ENCODE measurements around the gene ADGRV1.
"Not testable (repeated sequence)": the region's sequence is repeated elsewhere in the genome, so short reads cannot be mapped to it uniquely, and the experiment has no call there.

Gene ADGRV1

DNA sequence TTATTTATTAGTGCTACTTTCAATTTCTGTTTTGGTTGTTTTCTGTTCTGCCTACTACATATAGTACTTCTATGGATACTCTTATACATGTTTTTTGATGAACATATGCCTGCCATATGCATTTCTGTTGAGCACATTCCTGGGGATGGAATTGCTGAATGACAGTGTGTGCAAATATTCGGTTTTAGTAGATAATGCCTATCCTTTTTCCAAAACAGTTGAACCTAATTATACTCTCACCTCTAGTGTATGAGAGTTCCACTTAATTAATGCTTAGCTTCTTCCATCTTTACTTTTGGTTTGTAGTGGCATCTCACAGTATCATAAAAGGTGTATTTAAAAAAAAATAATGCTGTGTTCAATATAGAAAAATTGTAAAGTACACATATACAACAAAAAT lies 96.8 kb downstream of the ADGRV1 start:
- DNase-seq (ENCODE audit: low read depth in 3 of 3) = no peak

DNA sequence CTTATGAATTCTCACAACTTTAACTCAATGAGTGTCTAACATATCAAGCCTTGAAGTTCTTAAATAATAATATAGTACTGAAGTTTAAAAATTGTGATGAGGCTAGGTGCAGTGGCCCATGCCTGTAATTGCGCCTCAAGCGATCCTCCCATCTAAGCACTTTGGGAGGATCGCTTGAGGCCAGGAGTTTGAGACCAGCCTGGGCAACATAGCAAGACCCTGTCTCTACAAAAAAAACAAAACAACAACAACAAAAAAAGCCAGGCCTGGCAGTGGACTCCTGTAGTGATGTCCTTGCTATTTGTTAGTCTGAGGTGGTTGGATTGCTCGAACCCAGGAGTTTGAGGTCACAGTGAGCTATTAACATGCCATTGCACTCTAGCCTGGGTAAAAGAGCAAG lies 98.4 kb downstream of the ADGRV1 start:
- no peak for DNase-seq (ENCODE audit: low read depth in 3 of 3)

DNA sequence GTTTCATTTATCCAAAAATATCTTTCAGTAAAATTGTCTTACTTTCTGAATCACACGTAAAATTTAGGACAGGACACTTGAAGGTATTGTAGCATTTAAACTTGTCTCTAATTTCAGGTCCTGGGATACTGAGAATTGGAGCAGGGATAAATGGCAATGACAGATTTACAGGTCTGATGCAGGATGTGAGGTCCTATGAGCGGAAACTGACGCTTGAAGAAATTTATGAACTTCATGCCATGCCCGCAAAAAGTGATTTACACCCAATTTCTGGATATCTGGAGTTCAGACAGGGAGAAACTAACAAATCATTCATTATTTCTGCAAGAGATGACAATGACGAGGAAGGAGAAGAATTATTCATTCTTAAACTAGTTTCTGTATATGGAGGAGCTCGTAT lies 99.2 kb downstream of the ADGRV1 start:
- no peak for DNase-seq (ENCODE audit: low read depth in 3 of 3)

DNA sequence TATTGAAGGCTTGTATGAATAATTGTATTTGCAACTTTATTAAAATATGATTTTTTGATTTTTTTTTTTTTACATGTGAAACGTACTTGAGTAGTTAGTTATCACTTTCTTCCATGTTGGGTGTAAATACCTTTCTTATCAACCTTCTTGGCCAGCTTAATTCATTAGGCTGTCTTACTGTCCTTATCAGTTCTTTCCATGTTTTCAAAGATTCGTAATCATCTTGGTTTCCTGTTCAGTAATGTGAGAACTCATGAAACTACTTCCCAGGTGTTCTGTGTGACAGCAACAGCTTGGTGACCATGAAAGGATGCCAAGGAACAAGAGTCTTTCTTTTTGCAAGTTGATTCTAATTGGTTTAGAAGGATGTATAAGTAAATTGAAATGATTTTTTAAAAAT lies 100.0 kb downstream of the ADGRV1 start:
- no peak for DNase-seq (ENCODE audit: low read depth in 3 of 3)

DNA sequence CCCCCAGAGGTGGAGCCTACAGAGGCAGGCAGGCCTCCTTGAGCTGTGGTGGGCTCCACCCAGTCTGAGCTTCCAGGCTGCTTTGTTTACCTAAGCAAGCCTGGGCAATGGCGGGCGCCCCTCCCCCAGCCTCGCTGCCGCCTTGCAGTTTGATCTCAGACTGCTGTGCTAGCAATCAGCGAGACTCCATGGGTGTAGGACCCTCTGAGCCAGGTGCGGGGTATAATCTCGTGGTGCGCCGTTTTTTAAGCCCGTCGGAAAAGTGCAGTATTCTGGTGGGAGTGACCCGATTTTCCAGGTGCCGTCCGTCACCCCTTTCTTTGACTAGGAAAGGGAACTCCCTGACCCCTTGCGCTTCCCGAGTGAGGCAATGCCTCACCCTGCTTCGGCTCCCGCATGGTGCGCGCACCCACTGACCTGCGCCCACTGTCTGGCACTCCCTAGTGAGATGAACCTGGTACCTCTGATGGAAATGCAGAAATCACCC lies 109.5 kb downstream of the ADGRV1 start:
- DNase-seq (ENCODE audit: low read depth in 3 of 3) = not testable (repeated sequence)

DNA sequence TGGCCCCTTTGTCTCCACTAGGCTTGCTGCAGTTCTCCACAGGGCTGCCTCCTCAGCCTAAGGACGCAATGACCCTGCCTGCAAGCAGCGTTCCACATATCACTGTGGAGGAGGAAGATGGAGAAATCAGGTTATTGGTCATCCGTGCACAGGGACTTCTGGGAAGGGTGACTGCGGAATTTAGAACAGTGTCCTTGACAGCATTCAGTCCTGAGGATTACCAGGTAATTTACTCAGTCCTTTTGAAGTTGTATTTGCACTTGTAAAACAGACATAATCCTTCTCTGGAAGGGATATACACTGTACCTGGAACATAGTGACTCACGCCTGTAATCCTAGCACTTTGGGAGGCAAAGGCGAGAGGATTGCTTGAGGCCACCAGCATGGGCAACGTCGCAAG lies 116.6 kb downstream of the ADGRV1 start:
- DNase-seq (ENCODE audit: low read depth in 3 of 3) = no peak

DNA sequence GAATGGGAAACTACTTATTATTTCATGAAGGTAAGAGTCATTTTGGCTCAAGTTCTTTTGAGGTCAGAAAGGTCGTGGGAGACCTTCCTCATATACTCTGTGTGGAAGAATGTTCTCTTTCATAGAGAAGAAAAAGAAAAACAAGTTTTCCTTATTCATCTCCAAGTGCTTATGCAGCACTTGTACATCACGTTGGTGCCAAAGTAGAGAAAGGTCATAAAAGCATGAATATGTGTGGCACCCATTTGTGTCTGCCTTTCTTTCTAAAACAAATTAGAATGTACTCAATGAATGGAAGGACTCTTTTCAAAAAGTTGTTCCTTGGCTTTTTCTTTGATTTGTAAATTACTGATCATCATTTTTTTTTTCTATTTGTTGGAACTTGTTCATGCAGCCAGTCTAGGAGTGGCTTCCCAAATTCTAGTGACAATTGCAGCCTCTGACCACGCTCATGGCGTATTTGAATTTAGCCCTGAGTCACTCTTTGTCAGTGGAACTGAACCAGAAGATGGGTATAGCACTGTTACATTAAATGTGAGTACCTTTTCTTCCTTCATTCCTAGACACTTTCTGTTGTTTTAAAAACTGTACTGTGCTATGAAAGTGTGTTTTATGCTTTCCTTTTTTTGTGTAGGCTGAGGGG lies 122.4 kb downstream of the ADGRV1 start:
- DNase-seq (ENCODE audit: low read depth in 3 of 3) = no peak

DNA sequence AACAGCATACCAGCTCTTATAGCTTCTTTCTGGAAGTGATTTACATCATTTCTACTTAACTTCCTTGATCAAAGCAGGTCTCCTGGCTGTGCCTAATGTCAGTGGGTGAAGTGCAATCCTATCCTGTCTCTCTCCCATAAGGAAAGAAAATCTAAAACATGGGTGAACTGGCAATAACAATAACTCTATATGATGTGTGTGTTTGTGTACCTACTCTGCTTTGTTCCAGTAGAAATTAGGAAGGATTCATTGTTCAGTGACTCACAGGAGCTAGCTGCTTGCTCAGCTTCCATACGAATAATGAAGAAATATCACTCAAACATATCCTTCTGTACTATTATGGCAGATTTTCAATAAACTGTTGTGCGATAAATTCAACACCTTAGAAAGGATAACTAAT lies 123.7 kb downstream of the ADGRV1 start:
- DNase-seq (ENCODE audit: low read depth in 3 of 3) = no peak

DNA sequence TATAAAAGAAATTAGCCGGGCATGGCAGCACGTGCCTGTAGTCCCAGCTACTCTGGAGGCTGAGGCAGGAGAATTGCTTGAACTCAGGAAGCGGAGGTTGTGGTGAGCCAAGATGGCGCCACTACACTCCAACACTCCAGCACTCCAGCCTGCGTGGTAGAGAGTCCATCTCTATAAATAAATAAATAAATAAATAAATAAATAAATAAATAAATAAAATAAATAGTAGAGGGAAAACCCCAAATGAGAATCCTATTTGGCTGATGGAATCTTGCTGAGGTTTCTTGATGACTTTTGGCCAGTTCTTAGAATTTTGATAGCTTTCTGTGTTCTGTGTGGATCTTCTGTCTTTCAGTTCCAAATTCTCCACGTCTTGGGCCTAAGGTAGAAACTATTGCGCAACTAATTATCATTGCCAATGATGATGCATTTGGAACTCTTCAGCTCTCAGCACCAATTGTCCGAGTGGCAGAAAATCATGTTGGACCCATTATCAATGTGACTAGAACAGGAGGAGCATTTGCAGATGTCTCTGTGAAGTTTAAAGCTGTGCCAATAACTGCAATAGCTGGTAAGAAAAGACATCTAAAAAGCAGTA lies 126.9 kb downstream of the ADGRV1 start:
- DNase-seq (ENCODE audit: low read depth in 3 of 3) = no peak

DNA sequence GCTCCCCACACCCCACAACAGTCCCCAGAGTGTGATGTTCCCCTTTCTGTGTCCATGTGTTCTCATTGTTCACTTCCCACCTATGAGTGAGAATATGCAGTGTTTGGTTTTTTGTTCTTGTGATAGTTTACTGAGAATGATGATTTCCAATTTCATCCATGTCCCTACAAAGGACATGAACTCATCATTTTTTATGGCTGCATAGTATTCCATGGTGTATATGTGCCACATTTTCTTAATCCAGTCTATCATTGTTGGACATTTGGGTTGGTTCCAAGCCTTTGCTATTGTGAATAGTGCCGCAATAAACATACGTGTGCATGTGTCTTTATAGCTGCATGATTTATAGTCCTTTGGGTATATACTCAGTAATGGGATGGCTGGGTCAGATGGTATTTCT lies 127.8 kb downstream of the ADGRV1 start:
- DNase-seq (ENCODE audit: low read depth in 3 of 3) = not testable (repeated sequence)

DNA sequence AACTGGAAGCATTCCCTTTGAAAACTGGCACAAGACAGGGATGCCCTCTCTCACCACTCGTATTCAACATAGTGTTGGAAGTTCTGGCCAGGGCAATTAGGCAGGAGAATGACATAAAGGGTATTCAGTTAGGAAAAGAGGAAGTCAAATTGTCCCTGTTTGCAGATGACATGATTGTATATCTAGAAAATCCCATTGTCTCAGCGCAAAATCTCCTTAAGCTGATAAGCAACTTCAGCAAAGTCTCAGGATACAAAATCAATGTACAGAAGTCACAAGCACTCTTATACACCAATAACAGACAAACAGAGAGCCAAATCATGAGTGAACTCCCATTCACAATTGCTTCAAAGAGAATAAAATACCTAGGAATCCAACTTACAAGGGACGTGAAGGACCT lies 128.9 kb downstream of the ADGRV1 start:
- DNase-seq (ENCODE audit: low read depth in 3 of 3) = not testable (repeated sequence)

DNA sequence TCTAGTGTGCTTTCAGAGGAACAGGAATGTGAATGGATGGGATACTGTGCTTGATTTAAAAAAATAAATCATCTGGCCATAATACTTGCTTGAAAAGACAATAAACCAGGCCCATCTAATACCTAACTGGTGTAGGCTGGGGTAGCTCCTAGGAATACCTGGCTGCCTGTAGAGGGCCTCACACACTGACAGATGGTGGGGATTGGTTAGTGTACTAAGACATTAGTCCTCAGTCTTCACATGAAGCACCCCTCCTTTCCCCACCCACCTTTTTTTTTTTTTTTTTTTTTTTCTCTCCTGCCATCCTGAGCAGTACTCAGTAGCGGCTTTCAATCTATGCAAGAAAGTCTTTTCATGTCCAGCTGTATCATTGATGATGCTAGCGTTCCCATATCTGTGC lies 130.5 kb downstream of the ADGRV1 start:
- DNase-seq (ENCODE audit: low read depth in 3 of 3) = no peak

DNA sequence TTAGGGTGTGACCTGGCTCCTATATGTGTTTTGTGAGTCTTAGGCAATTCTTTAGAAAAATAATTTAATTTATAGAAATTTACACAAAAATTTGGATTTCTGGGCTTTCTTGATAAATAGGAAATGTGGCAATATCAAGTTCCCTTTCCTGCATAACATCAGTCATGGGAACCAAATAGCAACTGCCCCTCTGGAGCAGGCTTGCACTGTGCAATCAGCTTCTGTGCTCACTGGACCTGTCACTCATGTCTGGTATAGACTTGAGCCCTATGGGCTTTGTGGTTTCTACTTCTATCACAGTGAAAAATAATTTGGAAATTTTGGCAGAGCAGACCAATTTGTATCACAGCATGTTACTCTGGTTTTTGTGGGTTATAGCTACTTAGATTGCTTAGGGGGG lies 131.7 kb downstream of the ADGRV1 start:
- no peak for DNase-seq (ENCODE audit: low read depth in 3 of 3)

DNA sequence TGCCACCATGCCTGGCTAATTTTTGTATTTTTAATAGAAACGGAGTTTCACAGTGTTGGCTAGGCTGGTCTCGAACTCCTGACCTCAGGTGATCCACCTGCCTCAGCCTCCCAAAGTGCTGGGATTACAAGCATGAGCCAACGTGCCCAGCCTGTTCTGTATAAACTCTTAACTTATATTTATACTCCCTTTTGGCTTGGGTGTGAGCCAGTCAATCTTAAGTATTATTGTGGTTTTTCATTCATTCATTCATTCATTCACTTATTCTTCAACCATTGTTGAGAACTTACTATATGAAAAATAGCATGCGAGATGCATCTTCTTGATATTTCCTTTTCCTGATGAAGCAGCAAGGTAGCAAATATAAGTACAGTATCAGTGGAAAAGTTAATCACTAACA lies 132.9 kb downstream of the ADGRV1 start:
- DNase-seq (ENCODE audit: low read depth in 3 of 3) = no peak

DNA sequence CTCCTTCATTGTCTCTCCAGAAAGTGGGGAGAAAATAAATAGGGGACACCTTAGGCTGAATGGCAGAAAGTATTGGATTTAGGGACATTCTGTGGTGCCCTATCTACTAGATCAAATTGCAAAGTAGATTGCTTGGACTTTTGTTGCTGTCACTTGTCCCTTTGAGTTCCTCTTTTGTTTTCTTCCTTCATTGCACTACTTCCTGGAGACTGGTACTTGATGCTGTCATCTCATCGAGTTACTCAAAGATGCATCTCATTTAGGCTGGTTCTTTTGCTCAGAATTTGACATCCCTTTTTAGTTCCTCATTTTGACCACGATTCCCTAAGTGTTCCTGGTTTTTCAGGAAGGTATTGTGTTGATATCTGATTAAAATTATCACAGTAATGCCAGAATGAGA lies 137.6 kb downstream of the ADGRV1 start:
- DNase-seq (ENCODE audit: low read depth in 3 of 3) = no peak

DNA sequence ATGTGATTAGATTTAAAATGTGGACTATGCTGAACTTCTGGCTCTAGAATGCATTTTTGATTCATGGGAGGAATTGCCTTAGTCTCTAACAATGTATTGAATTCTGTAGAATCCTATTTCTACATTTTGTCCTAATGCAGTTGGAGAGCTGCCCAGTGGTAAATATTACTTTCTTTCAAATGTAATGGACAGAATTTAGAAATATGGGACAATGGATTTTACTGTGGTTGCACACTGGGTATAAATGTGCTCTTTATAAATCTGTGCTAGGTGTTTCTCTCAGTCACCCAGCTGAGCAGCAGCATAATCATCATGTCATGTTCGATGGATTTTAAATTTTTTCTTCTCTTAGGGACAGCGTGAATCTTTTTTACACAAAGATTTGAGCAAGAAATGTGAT lies 141.7 kb downstream of the ADGRV1 start:
- DNase-seq (ENCODE audit: low read depth in 3 of 3) = no peak

DNA sequence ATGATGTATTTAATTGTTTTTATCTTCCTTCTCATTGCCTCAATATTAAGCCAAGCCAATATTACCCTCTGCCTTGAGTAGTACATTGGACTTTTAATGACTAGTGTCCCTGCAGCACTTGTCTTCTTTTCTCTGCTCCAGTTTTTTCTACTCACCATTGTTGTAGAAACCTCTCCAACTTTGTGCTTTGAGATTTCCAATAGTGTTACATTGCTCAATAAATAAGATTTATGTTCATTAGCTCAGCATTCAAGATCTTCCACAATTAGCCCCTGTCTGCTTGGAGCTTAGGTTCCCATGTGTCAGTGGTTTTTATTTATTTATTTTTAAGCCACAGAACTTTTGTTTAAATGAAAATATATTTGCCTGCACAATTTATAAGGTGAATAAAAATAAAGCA lies 145.3 kb downstream of the ADGRV1 start:
- DNase-seq (ENCODE audit: low read depth in 3 of 3) = no peak

DNA sequence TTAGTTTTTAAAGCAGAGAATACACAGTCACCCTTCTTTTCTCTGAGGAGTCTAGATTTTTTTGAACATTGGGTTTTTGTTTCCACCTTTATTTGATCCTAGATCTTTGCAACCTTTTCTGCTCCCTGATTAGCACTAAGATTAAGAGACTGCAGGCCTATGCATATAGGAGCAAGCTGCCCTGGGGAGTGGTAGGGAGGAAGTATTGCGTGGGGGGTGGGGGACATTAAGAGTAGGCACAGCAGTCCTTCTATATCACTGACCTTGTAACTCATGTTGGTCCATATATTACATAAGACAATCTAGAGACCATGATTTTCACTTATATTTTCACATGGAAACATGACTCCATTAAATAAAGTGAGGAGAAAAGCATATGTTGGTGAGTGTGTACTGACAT lies 149.1 kb downstream of the ADGRV1 start:
- DNase-seq (ENCODE audit: low read depth in 3 of 3) = no peak

DNA sequence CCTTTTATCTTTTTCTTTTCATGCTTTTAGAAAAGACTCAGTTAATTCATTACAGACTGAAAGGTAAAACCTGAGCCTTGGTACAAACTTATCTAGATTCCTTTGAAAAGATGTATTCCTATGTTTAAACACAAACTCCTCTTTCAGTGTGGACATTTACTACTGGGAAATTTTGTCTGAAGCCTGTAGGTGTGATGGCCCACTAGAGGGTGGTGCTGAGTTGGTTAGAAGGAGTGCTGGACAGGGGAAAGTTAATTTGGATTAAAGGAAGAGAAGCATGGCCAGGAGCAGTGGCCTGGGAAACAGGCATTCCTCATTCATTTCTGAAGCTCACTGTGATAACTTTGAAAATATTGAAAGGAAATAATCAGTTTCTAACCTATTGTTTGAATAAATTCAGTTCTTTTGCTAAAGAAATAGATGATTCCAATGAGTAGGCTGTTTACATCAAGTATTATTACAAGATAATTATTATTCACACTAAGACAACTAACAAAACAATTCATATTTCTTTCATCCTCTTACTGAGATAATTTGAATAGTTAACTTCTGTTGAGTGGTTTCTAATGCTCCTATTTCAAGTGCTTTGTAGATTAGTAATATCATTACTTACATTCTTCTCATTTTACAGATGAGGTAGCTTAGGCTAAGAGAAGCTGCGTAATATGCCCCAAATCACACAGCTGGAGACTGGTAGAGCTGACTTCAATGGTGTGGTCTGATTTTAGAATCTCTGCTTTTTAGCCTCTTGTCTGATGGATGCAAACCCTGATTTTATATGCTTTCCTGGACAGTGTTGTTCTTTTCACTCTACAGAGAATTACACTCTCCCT lies 150.9 kb downstream of the ADGRV1 start:
- DNase-seq (ENCODE audit: low read depth in 3 of 3) = no peak

DNA sequence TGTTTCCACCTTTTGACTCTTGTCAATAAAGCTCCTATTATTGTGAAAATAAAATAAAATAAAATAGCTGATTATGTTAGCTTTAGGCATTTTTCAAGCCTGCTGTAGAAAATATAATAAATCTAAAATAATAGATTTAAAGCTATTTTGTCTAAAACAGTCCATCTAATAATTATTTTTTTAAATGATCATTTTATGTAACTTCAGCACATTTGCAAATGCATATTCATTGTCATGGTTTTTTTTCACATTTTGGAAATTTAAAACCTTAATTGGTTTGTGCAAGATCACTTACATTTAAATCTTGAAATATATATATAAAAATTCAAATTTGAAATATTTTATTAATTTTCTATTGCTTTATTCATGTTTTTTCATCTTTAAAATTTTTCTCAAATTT lies 159.8 kb downstream of the ADGRV1 start:
- no peak for DNase-seq (ENCODE audit: low read depth in 3 of 3)

DNA sequence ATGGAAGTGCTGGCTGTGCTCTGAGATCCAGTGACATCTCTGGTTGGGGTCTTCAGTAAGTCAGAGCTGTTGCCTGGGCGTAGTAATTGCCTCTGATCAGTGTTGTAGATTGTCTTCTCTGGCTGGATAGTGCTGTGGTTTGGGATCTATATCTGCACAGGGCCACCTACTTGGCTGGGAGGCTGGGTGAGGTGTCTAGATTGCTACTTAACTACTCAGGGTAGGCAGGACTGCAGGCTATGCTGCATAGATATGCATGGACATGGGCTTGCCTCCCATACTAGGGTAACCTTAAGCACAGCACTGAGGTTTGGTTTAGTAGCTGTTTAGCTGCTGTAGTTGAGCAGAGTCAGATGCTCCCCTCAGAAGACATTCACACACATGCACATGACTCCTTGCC lies 181.0 kb downstream of the ADGRV1 start:
- no peak for DNase-seq (ENCODE audit: low read depth in 3 of 3)

DNA sequence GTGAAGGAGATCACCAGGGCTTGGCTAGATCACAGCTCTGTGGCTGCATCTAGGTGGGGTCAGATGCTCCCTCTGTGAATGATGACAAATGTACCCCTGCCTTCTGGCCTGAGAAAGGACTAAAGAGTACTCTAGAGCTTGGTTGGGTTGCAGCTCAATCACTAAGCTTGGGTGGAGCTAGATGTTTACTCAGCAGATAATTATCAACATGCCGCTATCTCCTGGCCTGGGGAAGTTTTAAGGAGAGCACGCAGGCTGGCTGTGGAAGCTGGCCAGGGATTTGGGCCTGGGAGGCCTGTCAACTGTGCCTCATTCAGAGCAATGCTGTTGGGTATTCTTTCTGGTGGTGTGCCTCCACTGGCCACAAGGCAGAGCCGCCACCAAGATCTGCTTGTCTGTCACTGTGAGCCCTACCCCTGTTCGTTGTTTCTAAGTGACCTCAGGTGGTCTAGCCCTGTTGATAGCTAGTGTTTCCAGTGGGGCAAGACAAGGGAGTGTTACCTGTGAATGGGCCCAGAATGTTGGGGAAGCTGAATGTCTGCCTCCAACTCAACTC lies 181.7 kb downstream of the ADGRV1 start:
- DNase-seq (ENCODE audit: low read depth in 3 of 3) = no peak

All from stimulated activated CD4-positive, alpha-beta T cell treated with anti-CD3 and anti-CD28 coated beads, TNF-alpha, amount 100 ng/mL, for 48 hours (primary cell).